Measurements from ENCODE around the gene DROSHA.

DNA sequence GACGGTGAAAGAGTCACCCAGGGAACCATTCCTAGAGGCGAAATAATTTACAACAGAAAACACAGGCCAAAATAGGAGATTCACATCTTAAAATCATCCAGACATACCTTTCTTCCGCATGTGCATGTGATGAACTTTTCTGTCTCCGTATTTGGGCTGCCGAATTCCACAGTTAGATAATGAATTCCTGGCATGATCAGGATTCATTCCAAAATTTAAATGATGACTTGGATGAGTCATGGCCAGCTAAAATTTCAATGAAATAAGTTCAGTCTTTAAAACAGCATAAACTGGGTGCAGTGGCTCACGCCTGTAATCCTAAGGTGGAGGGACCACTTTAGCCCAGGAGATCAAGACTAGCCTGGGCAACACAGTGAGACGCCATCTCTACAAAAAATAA lies 82.7 kb downstream of the DROSHA start:
- TF ChIP-seq CTCF (IDR thresholded peaks at IDR 0.05) (no peak), POLR2A (IDR thresholded peaks at IDR 0.05) (no peak)
